HG02588 (cell line): ENCODE results near the gene SMOC2.

ENCODE experiments used
- ATAC-seq: cut with Tn5 transposase; IDR thresholded peaks from one replicate; pipeline ENCODE4 v1.9.1; 2021; ENCODE audit warnings: mild to moderate bottlenecking, moderate library complexity; ENCODE audit not compliant: unreplicated experiment

The SMOC2 gene

DNA sequence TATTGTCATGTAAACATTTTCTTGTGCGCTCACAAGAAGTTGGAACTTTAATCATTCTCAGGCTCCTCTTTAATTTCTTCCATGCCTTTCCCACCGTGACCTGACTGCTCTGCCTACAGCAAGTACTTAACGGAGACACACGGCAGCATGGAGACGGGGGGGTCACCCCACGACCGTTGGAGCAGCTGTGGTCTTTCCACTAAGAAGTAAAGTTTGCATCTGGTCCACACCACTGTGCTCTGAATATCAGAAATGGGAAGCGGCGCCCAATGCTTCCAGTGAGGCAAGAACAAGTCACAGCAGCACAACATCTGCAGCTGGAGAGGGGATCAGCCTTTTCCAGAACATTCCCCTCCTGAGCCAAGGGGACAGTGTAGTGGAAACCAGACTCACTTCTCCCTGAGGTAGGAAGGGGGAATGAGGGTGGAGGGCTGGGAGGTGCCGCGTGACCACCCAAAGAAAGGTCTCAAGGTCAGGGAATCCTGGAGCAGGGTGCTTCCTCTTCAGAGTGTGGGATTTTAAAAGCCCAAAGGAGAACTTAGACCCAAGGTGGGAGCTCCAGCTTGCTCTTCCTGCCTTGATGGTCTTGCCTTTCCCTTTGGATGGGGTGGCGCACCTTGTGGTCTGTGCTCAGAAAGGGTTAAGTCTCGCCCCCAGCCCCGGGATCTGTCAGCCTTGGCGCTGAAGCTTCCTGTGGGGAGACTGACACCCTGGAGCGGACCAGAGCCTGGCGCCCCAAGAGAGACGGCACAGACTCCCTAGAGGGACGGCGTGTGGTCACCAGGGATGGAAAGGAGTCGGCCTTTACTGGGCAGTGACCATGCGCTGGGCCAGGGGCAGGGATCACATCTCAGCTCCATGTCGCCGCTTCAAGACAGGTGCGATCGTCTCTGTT is 25.6 kb upstream of the SMOC2 start:
- no peak for ATAC-seq

DNA sequence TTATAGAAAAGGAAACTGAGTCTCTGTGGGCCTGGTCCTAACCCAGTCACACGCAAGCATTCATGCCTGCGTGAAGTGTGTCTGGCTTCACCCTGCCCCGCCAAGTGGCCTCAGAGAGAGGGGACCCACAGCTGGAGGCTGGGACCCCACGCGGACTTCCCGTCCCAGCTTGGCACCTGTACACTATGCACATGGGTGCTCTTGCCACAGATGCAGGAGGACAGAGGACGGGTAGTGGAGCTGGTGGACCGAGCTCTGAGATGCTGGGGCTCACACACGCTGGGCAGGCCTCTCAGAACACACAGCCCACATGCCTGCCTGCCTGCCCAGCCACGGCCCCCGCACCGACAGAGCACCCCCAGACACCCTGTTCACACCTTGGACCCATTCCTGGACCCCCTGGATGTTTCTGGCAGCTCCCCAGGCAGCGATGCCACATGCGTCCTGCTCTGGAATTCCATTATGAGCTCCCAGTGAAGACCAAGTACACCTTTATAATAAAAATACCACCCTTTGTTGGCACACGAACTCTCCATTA is 24.9 kb upstream of the SMOC2 start:
- no peak for ATAC-seq

DNA sequence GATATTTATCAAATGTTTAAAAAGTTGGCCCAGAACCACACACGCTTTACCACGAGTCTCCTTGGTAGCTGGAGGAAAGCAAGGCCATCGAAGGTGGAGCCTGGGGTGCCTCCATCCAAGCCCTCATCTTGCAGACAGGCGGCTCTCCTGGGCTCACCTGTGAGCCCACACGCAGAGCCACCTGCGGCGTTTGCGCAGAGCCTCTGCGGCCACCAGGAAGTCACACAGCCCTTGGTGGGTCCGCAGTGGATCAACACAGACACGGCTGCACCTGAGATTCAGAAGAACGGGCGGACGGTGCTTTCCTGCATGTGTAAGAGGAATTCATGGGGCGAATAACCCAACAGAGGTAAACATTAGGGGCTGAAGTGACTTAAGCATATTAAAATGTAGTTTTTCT is 24.5 kb upstream of the SMOC2 start:
- ATAC-seq = no peak

DNA sequence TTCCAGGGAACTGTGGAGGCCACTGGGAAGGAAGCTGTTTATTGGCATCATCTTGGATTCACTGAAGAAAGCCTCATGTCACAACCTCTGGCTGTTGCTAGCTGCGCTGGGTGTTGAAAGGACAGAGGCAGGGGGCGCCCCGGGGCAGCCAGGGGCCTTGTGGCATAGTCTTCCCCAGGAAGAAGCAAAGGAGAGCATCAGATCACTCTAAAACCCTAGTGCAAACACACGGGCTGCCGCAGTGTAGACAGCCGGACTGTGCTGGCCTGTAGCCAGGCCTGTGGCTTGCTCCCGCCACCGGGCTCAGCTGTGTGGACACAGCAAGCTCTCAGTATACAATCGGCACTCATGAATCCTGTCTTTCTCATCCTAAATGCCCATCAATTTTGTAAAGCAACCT is 23.8 kb upstream of the SMOC2 start:
- no peak for ATAC-seq

DNA sequence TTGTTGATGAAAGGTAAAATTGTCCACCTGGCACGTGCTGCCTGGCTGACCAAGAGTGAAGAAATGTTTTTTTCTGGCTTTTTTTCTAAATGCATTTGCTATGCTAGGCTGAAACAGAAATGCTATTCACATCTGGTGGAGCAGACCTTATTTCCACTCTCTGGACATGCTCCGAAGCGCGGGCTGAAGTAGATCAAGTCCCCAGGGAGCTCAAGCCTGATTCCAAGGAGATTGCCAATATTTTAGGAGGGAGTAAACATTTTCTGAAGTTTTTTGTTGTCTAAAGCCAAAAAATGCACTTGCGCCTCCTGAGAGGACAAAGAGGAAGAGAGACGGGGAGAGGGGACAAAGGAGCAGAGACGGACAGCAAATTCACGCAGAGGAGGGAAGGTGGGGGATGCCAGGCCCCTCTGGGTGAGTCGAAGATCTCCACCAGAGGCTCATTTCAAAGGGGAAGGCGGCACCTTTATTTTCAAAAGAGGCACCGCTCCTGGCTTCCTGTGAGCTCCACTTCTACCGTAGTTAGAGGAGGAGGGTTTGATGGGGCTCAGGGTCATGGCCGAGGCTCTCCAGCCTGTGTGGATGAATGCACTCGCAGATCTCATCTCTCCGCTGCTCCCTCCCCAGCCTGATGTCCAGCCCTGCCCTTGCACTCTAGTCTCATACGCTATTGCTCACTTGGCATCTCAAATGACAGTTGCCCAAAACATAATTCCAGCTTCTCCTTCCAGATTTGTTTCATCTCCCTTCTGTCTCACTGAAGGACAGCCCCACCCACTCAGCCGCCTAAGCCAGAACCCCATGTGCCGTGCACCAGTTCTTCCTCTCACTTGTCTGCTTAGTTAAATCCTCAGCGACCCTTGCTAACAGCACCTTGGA is 23.1 kb upstream of the SMOC2 start:
- ATAC-seq = no peak

DNA sequence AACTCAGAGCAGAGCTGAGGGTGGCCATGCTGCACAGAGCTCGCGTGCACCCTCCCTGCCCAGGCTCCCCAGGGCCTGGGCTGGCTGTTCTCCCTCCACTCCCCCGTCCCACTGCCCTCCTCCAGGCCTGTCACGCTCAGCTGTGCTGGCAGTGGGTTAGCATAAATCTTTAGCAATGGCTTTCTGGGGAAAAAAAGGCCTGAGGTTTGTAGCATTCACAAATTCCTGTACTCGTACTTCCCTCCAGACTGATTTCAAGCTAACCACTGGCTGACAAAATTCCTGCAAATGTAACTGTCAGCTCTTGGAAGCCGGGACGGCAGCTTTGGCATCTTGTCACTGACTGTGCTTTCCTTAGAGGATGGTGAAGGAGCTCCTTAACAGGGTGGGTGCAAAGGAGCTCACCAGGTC is 22.3 kb upstream of the SMOC2 start:
- no peak for ATAC-seq

DNA sequence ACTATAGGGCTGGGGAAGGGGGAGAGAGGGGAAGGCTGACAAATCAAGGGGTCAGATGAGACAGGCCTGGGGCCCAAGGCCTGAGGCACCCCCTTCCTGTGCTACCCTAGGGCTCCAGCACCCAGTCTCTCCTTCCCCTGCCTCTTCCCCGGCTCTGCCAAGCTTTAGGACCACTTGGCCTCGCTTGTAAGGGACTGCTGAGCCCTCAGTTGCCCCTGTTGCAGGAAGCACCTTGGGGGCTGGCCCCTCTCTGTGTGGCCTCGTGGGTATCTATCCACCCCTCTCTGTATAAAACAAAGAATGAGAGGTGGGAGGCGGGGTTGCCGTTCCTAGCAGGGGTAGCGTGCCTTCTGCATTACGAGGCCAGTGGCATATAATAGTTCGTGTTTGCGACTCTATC is 21.4 kb upstream of the SMOC2 start:
- no peak for ATAC-seq

DNA sequence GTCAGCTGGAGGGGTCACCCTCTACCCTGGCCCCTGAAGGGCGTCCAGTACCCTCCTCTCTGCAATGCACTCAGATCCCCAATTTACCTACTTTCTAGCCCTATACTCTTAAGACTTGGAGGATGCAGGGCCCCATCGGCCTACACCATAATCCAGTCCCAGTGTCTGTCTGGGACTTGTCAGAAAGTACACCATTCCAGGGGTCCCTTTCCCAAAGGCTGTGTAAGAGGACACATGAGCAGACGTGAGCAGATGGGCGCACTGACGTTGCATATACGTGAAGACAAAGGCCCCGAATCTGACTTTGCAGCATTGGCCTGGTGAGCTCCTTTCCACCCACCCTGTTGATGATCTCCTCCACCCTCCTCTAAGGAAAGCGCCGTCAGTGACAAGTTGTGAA is 20.9 kb upstream of the SMOC2 start:
- ATAC-seq = no peak

DNA sequence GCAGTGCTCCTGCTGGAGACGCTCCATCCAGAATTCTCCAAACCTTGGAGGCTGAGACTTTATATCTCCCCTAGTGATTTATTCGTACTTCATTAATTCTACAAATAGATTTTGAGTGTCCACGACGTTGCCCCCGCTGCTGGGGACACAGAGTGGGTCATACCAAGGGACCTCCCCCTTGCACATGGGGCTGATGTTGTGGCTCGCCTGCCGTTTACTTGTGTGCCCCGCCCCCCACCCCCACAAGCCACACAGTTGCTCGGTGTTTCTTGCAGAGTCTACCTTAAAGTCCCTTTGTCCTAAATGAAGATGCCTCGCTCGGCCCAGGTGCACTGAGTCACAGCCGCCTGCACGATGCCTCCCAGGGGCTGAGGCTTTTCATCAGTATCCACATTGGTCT is 20.3 kb upstream of the SMOC2 start:
- no peak for ATAC-seq

DNA sequence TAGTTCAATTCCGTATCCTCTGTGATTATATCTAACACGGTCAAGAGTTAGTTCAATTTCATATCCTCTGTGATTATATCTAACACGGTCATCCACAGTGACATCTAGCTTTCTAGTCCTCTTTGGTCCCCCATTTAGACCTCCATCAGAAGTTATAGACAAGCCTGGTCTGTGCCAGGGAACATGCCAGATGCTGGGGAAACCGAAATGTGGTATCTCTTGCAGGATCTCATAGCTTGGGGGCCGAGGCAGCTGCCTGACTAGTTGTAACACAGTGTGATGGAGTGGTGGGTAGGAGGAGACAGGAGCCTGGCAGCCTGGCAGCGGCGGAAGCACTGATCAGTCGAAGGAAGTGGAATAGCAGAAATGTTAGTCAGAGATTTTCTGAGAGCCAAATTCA is 13.8 kb upstream of the SMOC2 start:
- ATAC-seq = no peak

DNA sequence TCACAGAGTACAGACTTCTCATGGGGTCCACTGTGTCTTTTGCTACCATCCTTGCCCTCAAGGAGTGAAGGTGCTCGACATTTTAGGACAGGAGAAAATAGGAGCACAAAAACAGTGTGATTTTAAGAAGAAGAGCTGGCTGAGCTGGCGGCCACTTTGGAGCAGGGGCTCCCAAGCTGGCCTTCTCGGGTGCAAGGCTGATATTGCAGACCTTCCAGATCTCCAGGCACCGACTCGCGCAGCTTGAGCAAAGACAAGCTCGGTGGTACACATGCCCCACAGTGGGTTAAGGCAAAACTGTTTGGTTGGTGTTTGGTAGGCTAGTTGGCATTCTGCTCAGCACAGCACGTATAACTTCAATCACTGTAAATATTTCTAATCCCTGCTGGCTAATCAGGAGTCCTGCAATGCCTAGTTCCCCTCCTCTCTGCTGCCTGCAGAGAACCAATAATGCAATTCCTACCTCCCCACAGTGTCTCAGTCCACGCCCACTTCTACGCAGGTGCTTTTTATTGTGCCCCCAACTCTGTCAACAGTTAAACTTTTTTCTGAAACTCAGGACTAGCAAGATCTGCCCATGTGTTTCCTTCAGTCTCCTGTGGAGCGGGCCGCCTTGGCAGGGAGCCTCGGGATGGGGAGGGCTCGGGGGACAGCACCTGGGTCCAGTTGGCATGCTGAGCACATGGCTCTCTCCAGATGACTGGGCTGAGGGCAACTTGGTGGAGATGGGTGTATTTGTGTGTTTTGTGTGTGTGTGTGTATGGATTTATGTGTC is 12.7 kb upstream of the SMOC2 start:
- no peak for ATAC-seq

DNA sequence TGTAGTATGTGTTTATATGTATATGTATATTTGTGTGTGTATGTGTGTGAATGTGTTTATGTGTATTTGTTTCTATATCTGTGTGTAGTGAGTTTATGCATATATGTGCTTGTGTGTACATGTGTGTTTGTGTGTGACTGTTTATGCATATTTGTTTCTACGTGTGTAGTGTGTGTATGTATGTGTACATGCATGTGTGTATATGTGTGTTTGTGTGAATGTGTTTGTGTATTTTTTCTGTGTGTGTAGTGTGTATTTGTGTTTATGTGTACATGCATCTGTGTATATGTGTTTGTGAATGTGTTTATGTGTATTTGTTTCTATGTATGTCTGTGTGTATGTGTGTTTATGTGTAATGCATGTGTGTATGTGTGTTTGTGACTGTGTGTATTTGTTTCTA is 12.1 kb upstream of the SMOC2 start:
- ATAC-seq = no peak

DNA sequence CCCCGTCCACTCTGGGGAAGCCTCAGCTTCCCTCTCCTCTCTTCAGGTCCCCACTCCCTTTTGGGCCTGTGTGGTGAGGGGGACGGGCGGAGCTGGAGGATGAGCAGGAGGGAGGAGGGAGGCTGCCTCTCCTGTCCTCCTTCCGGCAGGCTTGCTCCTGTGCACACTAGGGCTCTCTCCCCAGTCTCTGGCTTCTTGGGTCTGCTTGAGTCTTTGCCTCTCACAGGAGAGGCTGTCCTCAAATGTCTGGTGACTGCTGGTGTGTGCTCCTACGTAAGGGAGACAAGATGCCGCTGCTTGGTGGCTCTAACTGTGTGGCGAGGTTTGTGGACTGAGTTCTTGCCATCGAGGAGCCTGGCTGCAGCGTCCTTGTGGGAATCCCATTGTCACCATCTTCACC is 8.8 kb upstream of the SMOC2 start:
- no peak for ATAC-seq

DNA sequence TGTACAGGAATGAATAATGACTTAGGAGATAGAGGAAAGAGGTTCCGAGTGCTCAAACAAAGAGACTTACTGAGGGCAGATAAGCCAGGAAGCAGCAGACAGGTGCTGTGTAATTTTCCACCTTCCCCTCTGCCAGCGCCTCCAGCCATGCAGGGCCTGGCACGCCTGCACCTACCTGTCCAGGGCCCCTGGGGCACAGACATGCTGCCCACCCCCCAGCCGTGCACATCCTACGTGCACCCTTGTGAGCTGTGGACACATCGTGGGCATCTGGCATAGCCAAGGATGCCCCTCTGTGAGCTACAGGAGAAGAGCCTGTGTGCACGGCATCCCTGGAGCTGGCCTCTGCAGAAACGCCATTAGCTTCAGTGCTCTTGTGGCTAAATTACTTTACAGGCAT is 7.1 kb upstream of the SMOC2 start:
- ATAC-seq = no peak

DNA sequence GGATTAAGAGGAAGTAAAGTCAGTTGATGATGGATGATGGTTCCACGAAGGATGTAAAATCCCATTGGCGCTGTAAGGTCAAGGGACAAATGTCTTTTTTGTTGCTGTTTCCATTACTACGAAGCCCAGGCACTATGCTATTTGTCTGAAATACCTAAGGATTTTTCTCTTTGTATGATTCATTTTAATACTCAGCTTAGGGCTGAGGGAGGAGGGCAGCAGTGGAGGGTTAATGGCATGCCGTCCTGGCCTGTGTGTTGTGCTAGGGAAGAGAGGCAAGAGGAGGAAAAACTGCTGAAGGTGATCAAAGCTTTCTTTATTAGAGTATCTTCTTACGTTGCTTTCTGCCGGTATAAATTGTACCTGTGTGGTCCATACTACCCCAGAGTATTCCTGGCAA is 6.5 kb upstream of the SMOC2 start:
- ATAC-seq = no peak

DNA sequence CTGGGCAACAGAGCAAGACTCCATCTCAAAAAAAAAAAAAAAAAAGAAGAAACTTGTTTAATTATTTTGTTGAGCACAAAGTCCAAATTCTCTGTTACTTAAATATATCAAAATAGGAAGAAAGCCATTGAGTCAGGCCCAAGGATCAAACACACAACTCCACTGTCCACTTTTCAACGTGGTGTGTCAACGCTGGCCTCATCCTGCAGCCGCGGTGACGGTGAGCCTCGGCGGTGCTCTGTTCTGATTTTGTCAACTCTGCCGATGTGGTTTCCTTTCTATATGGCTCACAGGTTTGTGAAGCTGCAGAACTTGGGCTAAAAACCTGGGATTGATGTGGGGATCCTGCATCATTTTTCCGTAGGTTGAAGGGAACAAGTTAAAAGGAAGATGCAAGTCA is 3.2 kb upstream of the SMOC2 start:
- ATAC-seq = no peak

DNA sequence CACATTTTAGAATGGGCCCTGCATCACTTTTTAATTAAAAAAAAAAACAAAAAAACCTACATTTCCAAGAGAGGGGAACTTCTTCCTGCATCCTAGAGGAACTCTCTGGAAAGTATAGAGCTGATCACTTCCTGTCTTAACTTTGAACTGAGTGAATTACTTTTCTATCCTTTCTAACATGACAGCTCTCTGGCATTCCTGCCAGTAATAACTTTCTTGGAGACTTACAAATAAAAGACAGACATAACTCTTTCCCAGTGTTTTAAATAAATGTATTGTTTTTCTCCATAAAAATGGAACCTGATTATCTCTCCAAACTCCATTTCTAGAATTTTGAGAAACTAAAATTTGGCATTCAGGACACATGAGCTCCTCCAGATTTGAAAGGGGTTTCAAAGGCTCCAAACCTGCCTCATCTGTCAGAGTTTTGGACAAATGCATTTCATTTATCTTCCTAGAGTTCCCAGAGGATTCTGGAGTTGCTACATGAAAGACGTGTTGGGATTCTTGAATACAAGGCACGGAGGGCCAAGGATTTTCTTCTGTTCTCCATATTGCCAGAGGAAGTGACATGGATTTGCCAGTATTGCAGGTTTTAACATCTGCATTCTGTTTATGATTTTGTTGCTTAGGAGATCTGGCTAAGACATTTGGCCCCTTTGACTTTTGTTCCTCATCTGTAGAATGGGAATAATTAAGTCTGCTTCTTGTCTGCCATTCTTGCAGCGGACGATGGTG is 2.0 kb upstream of the SMOC2 start:
- ATAC-seq = no peak

DNA sequence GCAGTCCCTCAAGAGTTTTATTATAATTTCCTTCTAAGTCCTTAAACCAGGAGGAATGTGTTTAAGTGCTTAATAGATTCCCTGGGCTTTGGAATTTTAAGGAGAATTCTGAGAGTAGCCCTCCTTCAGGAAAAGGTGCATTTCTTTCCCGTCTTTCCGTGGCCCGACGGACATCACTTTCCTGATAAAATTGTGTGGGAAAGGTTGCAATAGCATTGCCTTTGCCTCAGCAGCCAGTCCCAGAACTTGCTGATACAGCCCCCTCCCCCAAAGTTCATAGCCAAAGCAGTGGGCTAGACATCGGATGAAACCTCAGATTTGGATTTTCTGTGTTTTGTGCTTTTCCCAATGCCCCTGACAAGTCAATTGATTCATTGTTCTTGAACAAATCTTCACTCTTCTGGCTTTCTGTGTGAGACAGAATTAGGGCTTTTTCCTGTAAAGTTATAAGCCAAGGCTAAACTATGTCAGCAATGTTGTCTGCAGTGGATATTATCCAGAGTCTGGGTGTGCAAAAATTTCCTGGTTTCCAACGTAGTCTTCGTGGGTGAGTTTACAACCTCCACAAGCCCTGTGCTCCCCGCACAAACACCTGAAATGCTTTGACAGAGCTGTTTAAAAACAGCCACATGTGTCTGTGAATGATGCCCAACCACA is 1.1 kb upstream of the SMOC2 start:
- no peak for ATAC-seq

DNA sequence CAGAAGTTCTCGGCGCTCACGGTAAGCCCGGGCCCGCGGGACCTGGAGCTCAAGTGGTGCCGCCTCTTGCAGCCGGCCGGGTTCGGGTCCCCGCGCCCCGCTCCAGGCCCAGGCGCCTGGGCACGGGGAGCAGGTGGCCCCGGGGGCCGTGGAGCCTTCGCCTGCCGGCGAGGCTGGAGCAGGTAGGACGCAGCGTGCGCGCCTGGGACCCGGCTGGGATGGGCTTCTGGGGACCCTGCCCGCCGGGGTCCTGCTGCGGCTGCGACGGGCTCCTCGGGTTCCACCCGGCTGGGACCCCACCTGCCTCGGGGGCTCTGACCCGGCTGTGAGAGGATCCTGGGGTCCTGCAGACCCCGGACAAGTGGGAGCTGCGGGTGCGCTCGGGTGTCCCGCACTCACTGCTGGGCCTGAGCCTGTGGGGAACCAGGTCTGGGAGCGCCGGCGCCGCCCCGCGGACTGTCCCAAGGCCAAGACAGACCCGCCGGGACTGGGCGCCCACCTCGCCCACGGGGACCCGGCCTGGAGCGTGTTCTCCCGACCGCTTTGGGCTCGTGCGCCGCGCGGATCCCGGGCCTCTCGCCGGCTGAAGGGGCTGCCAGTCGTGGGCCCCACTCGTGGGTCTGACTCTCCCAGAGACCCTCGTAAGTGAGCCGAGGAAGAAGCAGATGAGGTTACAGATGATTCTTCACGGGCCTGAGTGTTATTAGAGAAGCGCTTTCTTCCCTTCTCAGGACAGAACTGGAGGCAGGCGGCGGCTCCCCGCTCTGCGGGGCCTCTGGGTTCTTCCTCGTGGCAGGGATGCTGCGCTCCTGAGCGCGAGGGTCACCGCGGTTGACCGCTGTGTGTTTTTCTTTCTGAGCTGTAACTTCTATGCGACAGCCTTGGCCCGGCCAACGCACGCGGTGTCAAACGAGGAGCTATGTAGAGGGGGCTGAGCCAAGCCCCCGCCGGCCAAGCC is 729 bp downstream of the SMOC2 start:
- ATAC-seq = no peak
